Chondrocyte (in vitro differentiated cells): ENCODE data around the gene PURA. TPM values are rescaled to one million over a fixed set of nuclear protein-coding genes. Genes with fewer than 3 reads are reported as not detected.

Experiments
- DNase-seq: peaks from one replicate; pipeline ENCODE4 v3.0.0; 2021; ENCODE audit warnings: mixed read lengths, low spot score
- H3K27ac Mint-ChIP-seq: one replicate; pipeline ENCODE4 v1.8.0; 2021; ENCODE audit warnings: mild to moderate bottlenecking, moderate library complexity, mixed read lengths; ENCODE audit not compliant: unreplicated experiment
- H3K27me3 Mint-ChIP-seq: 2 replicates; pipeline ENCODE4 v1.8.0; 2021; ENCODE audit warnings: low read depth, mixed read lengths
- H3K36me3 Mint-ChIP-seq: 2 replicates; pipeline ENCODE4 v1.8.0; 2021; ENCODE audit warnings: low read depth, mixed read lengths
- H3K4me1 Mint-ChIP-seq: 2 replicates; pipeline ENCODE4 v1.8.0; 2021; ENCODE audit warnings: low read depth, mild to moderate bottlenecking, mixed read lengths
- H3K4me3 Mint-ChIP-seq: one replicate; pipeline ENCODE4 v1.8.0; 2021; ENCODE audit warnings: mild to moderate bottlenecking, moderate library complexity, mixed read lengths; ENCODE audit not compliant: unreplicated experiment
- H3K9me3 Mint-ChIP-seq: 2 replicates; pipeline ENCODE4 v1.8.0; 2021; ENCODE audit warnings: low read depth, mixed read lengths
- CTCF ChIP-seq: fragments of 200-600 bp; sonication (generic); IDR thresholded peaks from 2 replicates; pipeline ENCODE4 v1.5.0; 2021; ENCODE audit warnings: antibody characterized with exemption, mild to moderate bottlenecking, moderate library complexity
- total RNA-seq: library from RNA; stranded (reverse); gene quantifications from 3 replicates; pipeline ENCODE4 v1.2.1, GENCODE V29; 2021

Gene PURA
- total RNA-seq, 1 donor from 2014 or later = 16.7 TPM

DNA sequence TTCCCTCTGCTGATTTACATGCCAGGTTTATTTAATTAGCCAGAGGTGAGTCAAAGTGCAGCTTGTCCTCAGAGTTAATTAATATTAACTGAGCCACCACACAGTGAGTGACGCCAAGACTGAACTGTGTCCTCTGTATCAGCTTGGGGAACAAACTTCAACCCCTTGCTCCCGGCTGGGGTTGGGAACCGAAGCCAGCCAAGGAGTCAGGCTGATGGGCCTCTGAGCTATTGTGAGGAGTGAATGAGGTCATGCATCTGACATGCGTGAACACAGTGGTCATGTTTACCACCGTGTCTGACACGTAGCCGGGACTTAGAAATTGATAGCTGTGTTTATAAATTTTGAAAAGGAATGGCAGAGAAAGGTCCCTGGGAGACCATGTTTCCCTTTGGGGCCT lies 28.9 kb downstream of the PURA start:
- DNase-seq = no peak
- Mint-ChIP-seq H3K36me3 (no peaks in the 10 kb centered on the region), H3K27ac (no peak overlapping the region), H3K9me3 (peaks cover 3% of the 10 kb centered on the region), H3K4me1 (peaks cover 16% of the 10 kb centered on the region), H3K4me3 (no peak overlapping the region), H3K27me3 (peaks cover 14% of the 10 kb centered on the region)
- TF ChIP-seq CTCF = no peak

DNA sequence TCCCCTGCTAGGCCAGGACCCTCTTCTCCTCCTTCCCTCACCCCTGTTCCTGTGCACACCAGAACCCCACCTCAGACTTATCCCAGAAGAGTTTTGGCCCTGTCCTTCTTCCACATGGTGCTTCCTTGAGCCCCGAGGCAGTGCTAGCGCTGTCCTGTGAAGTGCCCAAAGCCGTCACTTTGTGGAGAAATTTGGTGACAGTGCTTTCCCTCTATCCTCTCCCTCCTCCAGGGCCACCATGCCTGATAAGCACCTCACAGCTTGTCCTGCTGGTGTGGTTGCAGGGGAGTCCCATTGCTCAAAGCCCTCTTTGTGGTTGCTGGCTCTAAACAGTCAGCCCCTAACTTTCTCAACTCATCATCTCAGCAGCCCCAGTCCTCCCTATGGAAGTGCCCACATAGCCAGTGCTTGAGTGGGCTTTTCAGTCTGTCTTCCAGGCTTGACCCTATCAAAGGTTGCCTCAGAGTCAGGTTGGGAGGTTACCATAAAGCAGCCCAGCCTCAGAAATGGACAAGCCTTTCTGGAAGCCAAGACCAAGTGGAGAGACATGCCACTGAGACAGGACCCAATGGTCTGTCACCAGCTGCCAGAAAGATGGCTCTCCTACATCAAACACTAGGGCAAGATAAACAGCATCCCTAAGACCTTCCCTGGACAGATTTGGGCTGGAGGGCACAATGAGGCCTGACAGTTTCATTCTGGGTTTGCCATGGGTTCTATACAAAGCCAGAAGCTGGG lies 29.8 kb downstream of the PURA start:
- Mint-ChIP-seq H3K4me1 (peaks cover 16% of the 10 kb centered on the region), H3K36me3 (no peaks in the 10 kb centered on the region), H3K27ac (no peak overlapping the region), H3K4me3 (no peak overlapping the region), H3K27me3 (peaks cover 17% of the 10 kb centered on the region), H3K9me3 (peaks cover 3% of the 10 kb centered on the region)
- TF ChIP-seq CTCF = no peak
- DNase-seq = no peak

GRCh38 chr5:140145256-140145655 lies 31.3 kb downstream of the PURA start:
- no peaks in the 10 kb centered on the region for H3K9me3 Mint-ChIP-seq
- H3K27me3 Mint-ChIP-seq = peaks cover 17% of the 10 kb centered on the region
- H3K27ac Mint-ChIP-seq = no peak overlapping the region
- H3K4me1 Mint-ChIP-seq = peaks cover 16% of the 10 kb centered on the region
- H3K4me3 Mint-ChIP-seq = no peak overlapping the region
- TF ChIP-seq CTCF = no peak
- no peaks in the 10 kb centered on the region for H3K36me3 Mint-ChIP-seq
- DNase-seq = no peak

DNA sequence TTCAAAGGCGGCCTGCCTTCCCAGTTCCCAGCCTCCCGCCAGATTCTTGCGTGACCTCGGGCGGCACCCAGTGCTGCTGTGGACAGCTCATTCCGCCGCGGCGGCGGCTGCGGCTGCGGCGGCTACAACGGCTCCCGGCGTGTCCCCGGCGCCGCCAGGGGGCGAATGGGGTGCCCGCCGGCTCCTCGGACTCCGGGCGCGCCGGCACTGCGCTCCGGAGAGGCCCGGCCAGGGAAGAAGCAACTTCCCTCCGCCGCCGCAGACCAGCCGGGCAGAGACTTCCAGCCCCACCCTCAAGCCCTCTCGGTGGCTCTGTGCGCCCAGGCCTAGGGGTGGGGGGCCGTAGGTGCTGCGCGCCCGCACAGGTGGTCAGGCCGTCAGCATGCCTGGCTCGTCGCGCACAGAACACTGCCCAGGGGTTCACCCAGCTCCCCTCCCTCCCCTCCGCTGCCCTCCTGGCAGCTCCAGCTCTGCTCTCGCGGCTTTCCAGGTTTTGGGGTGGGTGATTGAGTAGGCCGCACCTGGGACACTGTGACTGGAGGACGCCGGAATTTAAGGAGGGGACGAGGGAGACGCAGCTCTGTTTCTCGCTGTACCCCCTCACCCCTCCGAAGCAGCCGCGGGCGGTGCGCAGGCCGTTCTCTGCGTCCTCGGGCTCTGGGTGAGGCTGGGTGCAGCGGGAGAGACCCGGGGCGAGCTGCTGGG lies 32.1 kb downstream of the PURA start:
- Mint-ChIP-seq H3K36me3 (no peaks in the 10 kb centered on the region), H3K27me3 (peaks cover 17% of the 10 kb centered on the region), H3K4me1 (peaks cover 16% of the 10 kb centered on the region), H3K27ac (no peak overlapping the region), H3K9me3 (no peaks in the 10 kb centered on the region), H3K4me3 (peak overlapping the region; percentile 58)
- TF ChIP-seq CTCF = peak; percentile 85
- no peak for DNase-seq

DNA sequence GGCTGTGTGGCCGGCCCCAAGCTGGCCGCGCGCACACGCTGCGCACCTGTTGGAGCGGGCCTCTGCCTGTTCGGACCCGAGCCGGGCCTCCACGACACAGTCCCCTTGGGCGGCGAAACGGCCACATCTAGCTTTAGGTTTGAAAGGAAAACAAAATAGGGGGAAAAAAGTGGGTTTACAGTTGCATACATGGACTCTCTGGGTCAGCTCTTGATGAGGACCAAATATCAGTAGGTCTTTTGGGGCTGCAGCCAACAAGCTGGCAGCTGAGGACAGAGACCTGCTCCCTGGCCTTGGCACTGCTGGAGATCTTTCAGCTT lies 32.6 kb downstream of the PURA start:
- Mint-ChIP-seq H3K27me3 (peaks cover 17% of the 10 kb centered on the region), H3K4me3 (peak overlapping the region; percentile 38), H3K4me1 (peaks cover 16% of the 10 kb centered on the region), H3K27ac (no peak overlapping the region), H3K9me3 (no peaks in the 10 kb centered on the region), H3K36me3 (no peaks in the 10 kb centered on the region)
- no peak for TF ChIP-seq CTCF
- no peak for DNase-seq
